Tibial artery (tissue), 4 donors: ENCODE results near the gene MSANTD1.
A peak's percentile ranks its signal among the peaks of the same experiment; 100 is the strongest.
"Not testable (repeated sequence)": the region's sequence is repeated elsewhere in the genome, so short reads cannot be mapped to it uniquely, and the experiment has no call there.

Experiments
- DNase-seq, 2 donors: peaks; one replicate each; pipeline ENCODE4 v3.0.0-alpha.2; 2019
- H3K27ac ChIP-seq, 2 donors: fragments of 200-600 bp; sonication (generic) in 1 of 2; 1 replicate in 1 of 2; 2 replicates in 1 of 2; pipeline ENCODE4 v1.5.1; 2018 to 2019; ENCODE audit warnings: mild to moderate bottlenecking in 1 of 2
- H3K27me3 ChIP-seq, 2 donors: fragments of 200-600 bp; sonication (generic) in 1 of 2; one replicate each; pipeline versions ENCODE4 v1.5.1 to v1.6.0; 2016 to 2019
- H3K36me3 ChIP-seq, 3 donors: fragments of 200-600 bp; sonication (generic) in 2 of 3; one replicate each; pipeline ENCODE4 v1.5.1; 2016 to 2019; ENCODE audit warnings: mild to moderate bottlenecking in 2 of 3
- H3K4me1 ChIP-seq, 4 donors: fragments of 200-600 bp; sonication (generic) in 2 of 4; 1 replicate in 3 of 4; 2 replicates in 1 of 4; pipeline ENCODE4 v1.5.1; 2016 to 2019
- H3K4me3 ChIP-seq, 2 donors: fragments of 200-600 bp; sonication (generic) in 1 of 2; 1 replicate in 1 of 2; 2 replicates in 1 of 2; pipeline ENCODE4 v1.5.1; 2018 to 2019; ENCODE audit warnings: mild to moderate bottlenecking in 2 of 2
- H3K9me3 ChIP-seq, 3 donors: fragments of 200-600 bp; sonication (generic) in 1 of 3; one replicate each; pipeline ENCODE4 v1.5.1; 2016 to 2019
- CTCF ChIP-seq, 2 experiments: fragments of 200-600 bp in 1 of 2; fragments of 450-650 bp in 1 of 2; IDR thresholded peaks; one replicate each; pipeline ENCODE4 v1.5.1; 2017 to 2019; ENCODE audit warnings: antibody characterized with exemption in 2 of 2, mild to moderate bottlenecking in 1 of 2, moderate library complexity in 1 of 2
- intact Hi-C: fragments of 100-400 bp; cut with DNase I; formaldehyde crosslinking; loops from one replicate; pipeline ENCODE4 v1.15.0; 2023; ENCODE audit warnings: low total_unique reads

The MSANTD1 gene

GRCh38 chr4:3297066-3297859, 48.3 kb downstream of the MSANTD1 start:
- Histone ChIP-seq H3K36me3 (no peaks in the 10 kb centered on the region), H3K27ac (no peak overlapping the region), H3K9me3 (peaks cover 0 to 4% (median 0%) of the 10 kb centered on the region in 3 donors), H3K4me3 (no peak overlapping the region), H3K27me3 (no peaks in the 10 kb centered on the region), H3K4me1 (peaks cover 0 to 31% (median 9%) of the 10 kb centered on the region in 4 donors)
- TF ChIP-seq CTCF (IDR thresholded peaks at IDR 0.05) = no peak
- intact Hi-C loops = no loop called here
- DNase-seq = peak in 1 of 2 donors; percentile 10

GRCh38 chr4:3299122-3299975, 50.4 kb downstream of the MSANTD1 start:
- peaks cover 0 to 23% (median under 1%) of the 10 kb centered on the region in 4 donors for H3K4me1 ChIP-seq
- DNase-seq = peak in 1 of 2 donors; percentile 13
- H3K27ac ChIP-seq = no peak overlapping the region
- no peak overlapping the region for H3K4me3 ChIP-seq
- peaks cover 0 to 4% (median 0%) of the 10 kb centered on the region in 3 donors for H3K9me3 ChIP-seq
- no peaks in the 10 kb centered on the region for H3K27me3 ChIP-seq
- H3K36me3 ChIP-seq = no peaks in the 10 kb centered on the region
- intact Hi-C loops = no loop called here
- no peak for TF ChIP-seq CTCF (IDR thresholded peaks at IDR 0.05)

- no peaks in the 10 kb centered on the region for H3K36me3 ChIP-seq
- H3K27ac ChIP-seq = no peak overlapping the region
- no peaks in the 10 kb centered on the region for H3K27me3 ChIP-seq
- intact Hi-C loops = no loop called here
- DNase-seq = peak; percentile 6 to 47
- H3K9me3 ChIP-seq = peaks cover 0 to 4% (median 0%) of the 10 kb centered on the region in 3 donors
- TF ChIP-seq CTCF (IDR thresholded peaks at IDR 0.05) = no peak
- H3K4me3 ChIP-seq = no peak overlapping the region
- peaks cover 0 to 31% (median 8%) of the 10 kb centered on the region in 4 donors for H3K4me1 ChIP-seq
Observed at GRCh38 chr4:3299976-3300671, 51.2 kb downstream of the MSANTD1 start.

- H3K36me3 ChIP-seq, intact Hi-C loops, H3K27ac ChIP-seq, H3K9me3 ChIP-seq, H3K27me3 ChIP-seq, H3K4me3 ChIP-seq: not testable (repeated sequence)
- H3K4me1 ChIP-seq = peaks cover 0 to 39% (median 10%) of the 10 kb centered on the region in 4 donors
- DNase-seq = peak; percentile 5 to 60
Observed at GRCh38 chr4:3300882-3301281, 51.9 kb downstream of the MSANTD1 start.

- Histone ChIP-seq H3K4me1 (peaks cover 0 to 42% (median 10%) of the 10 kb centered on the region in 4 donors), H3K27me3 (no peaks in the 10 kb centered on the region), H3K36me3 (no peaks in the 10 kb centered on the region), H3K9me3 (peaks cover 0 to 4% (median 0%) of the 10 kb centered on the region in 3 donors), H3K27ac (no peak overlapping the region), H3K4me3 (no peak overlapping the region)
- intact Hi-C loops = no loop called here
- peak in 1 of 2 donors; percentile 11 for DNase-seq
- TF ChIP-seq CTCF (IDR thresholded peaks at IDR 0.05) = no peak
Observed at GRCh38 chr4:3301450-3302172, 52.7 kb downstream of the MSANTD1 start.
